Fibroblast of lung (primary cell): ENCODE measurements around the gene KHDRBS1. TPM values are rescaled to one million over a fixed set of nuclear protein-coding genes. Genes with fewer than 3 reads are reported as not detected.

Experiments
- DNase-seq, 2 donors: peaks; one replicate each; pipeline versions ENCODE4 v3.0.0 to v3.0.0-alpha.2; 2010; ENCODE audit warnings: low read depth in 2 of 2
- H2AFZ ChIP-seq: 2 replicates; pipeline ENCODE4 v1.5.1; 2012; ENCODE audit warnings: low read length, control low read depth, inconsistent platforms
- H3K27ac ChIP-seq: 2 replicates; pipeline ENCODE4 v1.5.1; 2011; ENCODE audit warnings: low read length, control low read depth; ENCODE audit not compliant: insufficient read depth
- H3K27me3 ChIP-seq: 2 replicates; pipeline ENCODE4 v1.5.1; 2011; ENCODE audit warnings: mild to moderate bottlenecking, low read length; ENCODE audit not compliant: control insufficient read depth, insufficient read depth
- H3K36me3 ChIP-seq: 2 replicates; pipeline ENCODE4 v1.5.1; 2011; ENCODE audit warnings: low read length; ENCODE audit not compliant: control insufficient read depth, insufficient read depth
- H3K4me1 ChIP-seq: 2 replicates; pipeline ENCODE4 v1.5.1; 2011; ENCODE audit warnings: low read length; ENCODE audit not compliant: control insufficient read depth, insufficient read depth; ENCODE audit errors: extremely low read depth
- H3K4me2 ChIP-seq: 2 replicates; pipeline ENCODE4 v1.5.1; 2011; ENCODE audit warnings: low read length, control low read depth; ENCODE audit not compliant: insufficient read depth; ENCODE audit errors: extremely low read depth
- H3K4me3 ChIP-seq, 4 experiments: fragments of 200-600 bp in 1 of 4; sonication (generic) in 1 of 4; replicated peaks in 1 of 4; 2 replicates each; pipeline ENCODE4 v1.5.1; 2011 to 2016; ENCODE audit warnings: low read length in 4 of 4, low read depth in 3 of 4, mild to moderate bottlenecking in 3 of 4, control low read depth in 2 of 4, inconsistent platforms in 1 of 4, mixed read lengths in 1 of 4; ENCODE audit not compliant: insufficient read depth in 1 of 4; ENCODE audit errors: control extremely low read depth in 1 of 4
- H3K79me2 ChIP-seq: 2 replicates; pipeline ENCODE4 v1.5.1; 2012; ENCODE audit warnings: mild to moderate bottlenecking, low read length, inconsistent platforms; ENCODE audit not compliant: control insufficient read depth, insufficient read depth
- H3K9ac ChIP-seq: 2 replicates; pipeline ENCODE4 v1.5.1; 2011; ENCODE audit warnings: mild to moderate bottlenecking, low read length, control low read depth; ENCODE audit not compliant: insufficient read depth
- H3K9me3 ChIP-seq: 2 replicates; pipeline ENCODE4 v1.5.1; 2012; ENCODE audit warnings: low read depth, low read length; ENCODE audit not compliant: control insufficient read depth, insufficient read depth
- H4K20me1 ChIP-seq: 2 replicates; pipeline ENCODE4 v1.5.1; 2011; ENCODE audit warnings: low read length; ENCODE audit not compliant: control insufficient read depth, insufficient read depth; ENCODE audit errors: extremely low read depth
- CTCF ChIP-seq, 2 donors: IDR thresholded peaks in 1 of 2; conservative IDR thresholded peaks in 1 of 2; 1 replicate in 1 of 2; 2 replicates in 1 of 2; pipeline ENCODE4 v1.5.1; 2011 to 2012; ENCODE audit warnings: low read length in 2 of 2, control low read depth in 1 of 2, inconsistent platforms in 1 of 2, low read depth in 1 of 2, mild to moderate bottlenecking in 1 of 2
- EZH2 ChIP-seq: IDR thresholded peaks from 2 replicates; pipeline ENCODE4 v1.5.1; 2012; ENCODE audit warnings: low read length, control low read depth, mild to moderate bottlenecking; ENCODE audit errors: missing control alignments
- polyA plus RNA-seq, 2 donors: library from polyadenylated mRNA; depleted of rRNA in 1 of 2; stranded (reverse) in 1 of 2; unstranded in 1 of 2; fragments of >200 nt; gene quantifications; 2 replicates each; pipeline ENCODE4 v1.2.1, GENCODE V29; 2011 to 2012; ENCODE audit warnings: missing spikeins in 1 of 2
- total RNA-seq: library from RNA; depleted of rRNA; stranded (reverse); fragments of >200 nt; gene quantifications from 2 replicates; pipeline ENCODE4 v1.2.1, GENCODE V29; 2014

Gene KHDRBS1
- total and polyA plus RNA-seq, 2 donors (not counting 1 experiment from before 2014, with no cell fraction given), result 56.0 to 73.0 TPM

GRCh38 chr1:31980835-31981455 is 32.7 kb upstream of the KHDRBS1 start:
- no peak overlapping the region for H3K4me3 ChIP-seq
- no peak overlapping the region for H3K9ac ChIP-seq

GRCh38 chr1:31981456-31981839 is 32.2 kb upstream of the KHDRBS1 start:
- H3K79me2 ChIP-seq, result no peaks in the 10 kb centered on the region
- H3K36me3 ChIP-seq, result no peaks in the 10 kb centered on the region
- no peak overlapping the region for H3K27ac ChIP-seq
- H3K4me1 ChIP-seq, result no peaks in the 10 kb centered on the region
- no peak for DNase-seq
- no peak for TF ChIP-seq EZH2
- TF ChIP-seq CTCF (conservative IDR thresholded peaks at IDR 0.05 in 1 of 2, IDR thresholded peaks at IDR 0.05 in 1 of 2; ENCODE audit: low read depth in 1 of 2, low read length in 2 of 2), result no peak
- H3K9me3 ChIP-seq, result no peaks in the 10 kb centered on the region
- H4K20me1 ChIP-seq, result no peaks in the 10 kb centered on the region
- no peak overlapping the region for H3K9ac ChIP-seq
- no peak overlapping the region for H3K4me3 ChIP-seq
- no peak overlapping the region for H3K4me2 ChIP-seq
- H3K27me3 ChIP-seq, result no peaks in the 10 kb centered on the region
- H2AFZ ChIP-seq, result no peak overlapping the region

More at GRCh38 chr1:31980835-31981455, 32.7 kb upstream of the KHDRBS1 start:
- H3K27me3 ChIP-seq, result no peaks in the 10 kb centered on the region
- no peak for DNase-seq
- no peaks in the 10 kb centered on the region for H3K79me2 ChIP-seq
- no peak for TF ChIP-seq CTCF (conservative IDR thresholded peaks at IDR 0.05 in 1 of 2, IDR thresholded peaks at IDR 0.05 in 1 of 2; ENCODE audit: low read depth in 1 of 2, low read length in 2 of 2)
- TF ChIP-seq EZH2, result no peak
- H3K4me2 ChIP-seq, result no peak overlapping the region
- no peaks in the 10 kb centered on the region for H3K36me3 ChIP-seq
- H2AFZ ChIP-seq, result no peak overlapping the region
- H3K4me1 ChIP-seq, result no peaks in the 10 kb centered on the region
- H3K27ac ChIP-seq, result no peak overlapping the region
- H4K20me1 ChIP-seq, result no peaks in the 10 kb centered on the region
- H3K9me3 ChIP-seq, result no peaks in the 10 kb centered on the region

- Histone ChIP-seq H3K4me1 (no peaks in the 10 kb centered on the region), H3K27me3 (no peaks in the 10 kb centered on the region), H3K4me3 (no peak overlapping the region), H3K79me2 (no peaks in the 10 kb centered on the region), H3K36me3 (no peaks in the 10 kb centered on the region), H3K9ac (no peak overlapping the region), H4K20me1 (no peaks in the 10 kb centered on the region), H3K4me2 (no peak overlapping the region), H2AFZ (peak overlapping the region; percentile 20), H3K9me3 (no peaks in the 10 kb centered on the region), H3K27ac (no peak overlapping the region)
- TF ChIP-seq EZH2 (no peak), CTCF (conservative IDR thresholded peaks at IDR 0.05 in 1 of 2, IDR thresholded peaks at IDR 0.05 in 1 of 2; ENCODE audit: low read depth in 1 of 2, low read length in 2 of 2) (no peak)
- no peak for DNase-seq
Measured at GRCh38 chr1:31981972-31982371, 31.7 kb upstream of the KHDRBS1 start.
